Common myeloid progenitor, CD34-positive (primary cell): ENCODE measurements around the gene LRRC32.

Source experiments
- CTCF ChIA-PET: fragments of 350-600 bp; sonication (Branson Sonifier 250); formaldehyde crosslinking; loops from one replicate; lab custom pipeline; 2021; ENCODE audit warnings: antibody characterized with exemption; lab: Charles Lee
- POLR2A ChIA-PET: fragments of 350-600 bp; sonication (Branson Sonifier 250); formaldehyde crosslinking; loops from one replicate; lab custom pipeline; 2021; ENCODE audit warnings: antibody characterized with exemption; lab: Charles Lee
- DNase-seq, 3 donors: peaks; one replicate each; pipeline versions ENCODE4 v3.0.0 to v3.0.0-alpha.2; 2013
- H3K27ac ChIP-seq, 2 experiments: 1 replicate in 1 of 2; 2 replicates in 1 of 2; pipeline ENCODE4 v1.7.0; 2013; ENCODE audit warnings: inconsistent platforms in 2 of 2, low read length in 2 of 2, mild to moderate bottlenecking in 2 of 2, low read depth in 1 of 2, moderate library complexity in 1 of 2; ENCODE audit not compliant: severe bottlenecking in 2 of 2, insufficient read depth in 1 of 2, poor library complexity in 1 of 2
- H3K27me3 ChIP-seq, 5 experiments: replicated peaks in 2 of 5; 1 replicate in 3 of 5; 2 replicates in 2 of 5; pipeline versions ENCODE4 v1.6.1 to v1.7.0; 2013; ENCODE audit warnings: low read length in 4 of 5, mild to moderate bottlenecking in 2 of 5, moderate library complexity in 2 of 5, inconsistent platforms in 1 of 5; ENCODE audit not compliant: insufficient read depth in 5 of 5, control insufficient read depth in 4 of 5
- H3K36me3 ChIP-seq, 4 experiments: 1 replicate in 2 of 4; 2 replicates in 2 of 4; pipeline versions ENCODE4 v1.6.1 to v1.7.0; 2013; ENCODE audit warnings: low read length in 3 of 4, control low read depth in 1 of 4, mild to moderate bottlenecking in 1 of 4; ENCODE audit not compliant: control insufficient read depth in 4 of 4, insufficient read depth in 4 of 4
- H3K4me1 ChIP-seq, 4 experiments: 1 replicate in 3 of 4; 2 replicates in 1 of 4; pipeline versions ENCODE4 v1.6.1 to v1.7.1; 2013; ENCODE audit warnings: low read length in 3 of 4, mild to moderate bottlenecking in 3 of 4, control low read depth in 1 of 4, inconsistent platforms in 1 of 4, moderate library complexity in 1 of 4; ENCODE audit not compliant: control insufficient read depth in 4 of 4, insufficient read depth in 4 of 4; ENCODE audit errors: control extremely low read depth in 1 of 4
- H3K4me3 ChIP-seq, 7 experiments: 1 replicate in 4 of 7; 2 replicates in 3 of 7; pipeline versions ENCODE4 v1.5.1 to v1.7.0; 2013; ENCODE audit warnings: mild to moderate bottlenecking in 7 of 7, low read length in 6 of 7, moderate library complexity in 6 of 7, inconsistent platforms in 2 of 7, low read depth in 2 of 7, control low read depth in 1 of 7; ENCODE audit not compliant: insufficient read depth in 4 of 7, control insufficient read depth in 1 of 7; ENCODE audit errors: extremely low read depth in 1 of 7
- H3K9me3 ChIP-seq, 5 experiments: 1 replicate in 4 of 5; 2 replicates in 1 of 5; pipeline versions ENCODE4 v1.6.1 to v1.7.1; 2013; ENCODE audit warnings: low read length in 4 of 5, mild to moderate bottlenecking in 2 of 5, inconsistent platforms in 1 of 5, low read depth in 1 of 5, moderate library complexity in 1 of 5; ENCODE audit not compliant: control insufficient read depth in 4 of 5, insufficient read depth in 2 of 5; ENCODE audit errors: control extremely low read depth in 1 of 5
- WGBS: methylation state at CpG from one replicate; pipeline ENCODE4 v1.1.5; 2013; ENCODE audit not compliant: insufficient coverage; 5-methylcytosine and 5-hydroxymethylcytosine counted together

LRRC32 gene

GRCh38 chr11:76657187-76658170 is 13.1 kb downstream of the LRRC32 start:
- Histone ChIP-seq H3K4me1 (peaks cover 0 to 23% (median 16%) of the 10 kb centered on the region in 4 experiments), H3K9me3 (no peaks in the 10 kb centered on the region), H3K4me3 (peak overlapping the region in 2 of 7 experiments; percentile 5 to 40), H3K36me3 (no peaks in the 10 kb centered on the region), H3K27me3 (peaks cover 0 to 4% (median 0%) of the 10 kb centered on the region in 5 experiments), H3K27ac (no peak overlapping the region)
- CTCF ChIA-PET = interaction anchor here (0.9 to 2.5 kb wide), 6 partner anchors 14 to 46 kb away, joined by 3 to 9 read pairs (median 4); no protein-coding TSS in a partner anchor
- peak in 1 of 3 donors; percentile 39 for DNase-seq
- 62% methylated on average over 14 of the region's 14 CpGs for WGBS
- POLR2A ChIA-PET = no interaction called here

GRCh38 chr11:76656571-76657081 is 13.9 kb downstream of the LRRC32 start:
- DNase-seq = no peak
- H3K27ac ChIP-seq = no peak overlapping the region
- no peaks in the 10 kb centered on the region for H3K36me3 ChIP-seq
- H3K27me3 ChIP-seq = peaks cover 0 to 4% (median 0%) of the 10 kb centered on the region in 5 experiments
- 28% methylated on average over 7 of the region's 7 CpGs for WGBS
- ChIA-PET CTCF (interaction anchor here (0.9 to 2.5 kb wide), 5 partner anchors 13 to 55 kb away, joined by 3 to 9 read pairs (median 3); no protein-coding TSS in a partner anchor), POLR2A (no interaction called here)
- H3K4me3 ChIP-seq = peak overlapping the region in 2 of 7 experiments; percentile 5 to 40
- H3K9me3 ChIP-seq = no peaks in the 10 kb centered on the region
- H3K4me1 ChIP-seq = peaks cover 0 to 23% (median 16%) of the 10 kb centered on the region in 4 experiments

- Histone ChIP-seq H3K4me3 (no peak overlapping the region), H3K27ac (no peak overlapping the region), H3K27me3 (peaks cover 0 to 4% (median 0%) of the 10 kb centered on the region in 5 experiments), H3K9me3 (no peaks in the 10 kb centered on the region), H3K36me3 (no peaks in the 10 kb centered on the region), H3K4me1 (peaks cover 0 to 23% (median 16%) of the 10 kb centered on the region in 4 experiments)
- ChIA-PET CTCF (interaction anchor here (0.9 to 2.2 kb wide), 4 partner anchors 13 to 58 kb away, joined by 3 to 8 read pairs (median 4); no protein-coding TSS in a partner anchor), POLR2A (no interaction called here)
- no peak for DNase-seq
- WGBS = 92% methylated on average over 5 of the region's 8 CpGs
Measured at GRCh38 chr11:76656050-76656531, 14.5 kb downstream of the LRRC32 start.

DNA sequence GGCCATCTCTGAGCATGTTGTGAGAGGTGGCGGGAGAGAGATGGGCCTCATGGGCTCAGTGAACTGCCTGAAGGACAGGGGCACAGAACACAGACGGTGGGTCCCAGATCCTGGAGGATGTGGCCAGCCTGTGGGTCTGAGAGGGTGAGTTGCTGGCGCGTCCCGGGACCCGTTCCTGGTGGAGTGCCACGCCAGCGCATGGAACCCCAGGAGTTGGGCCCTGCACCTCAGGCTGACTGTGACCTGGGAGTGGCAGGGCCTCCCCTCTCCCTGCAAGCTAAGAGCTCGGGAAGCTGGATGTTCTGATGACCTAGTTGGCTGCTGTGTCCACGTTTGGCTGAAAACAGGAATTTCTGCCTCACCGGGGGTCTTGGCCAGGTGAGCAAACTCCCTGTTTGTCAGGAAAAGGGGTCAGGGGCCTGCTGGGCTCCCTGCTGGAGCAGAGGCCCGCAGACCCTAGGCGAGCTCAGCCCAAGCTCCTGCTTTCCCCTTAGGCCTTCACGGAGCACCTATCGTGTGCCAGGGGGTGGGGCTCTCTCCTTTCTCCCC is 15.0 kb downstream of the LRRC32 start:
- H3K4me1 ChIP-seq = peaks cover 0 to 23% (median 16%) of the 10 kb centered on the region in 4 experiments
- no peak overlapping the region for H3K4me3 ChIP-seq
- POLR2A ChIA-PET = no interaction called here
- DNase-seq = no peak
- no peaks in the 10 kb centered on the region for H3K36me3 ChIP-seq
- H3K9me3 ChIP-seq = no peaks in the 10 kb centered on the region
- CTCF ChIA-PET = interaction anchor here (1.2 to 2.2 kb wide), 3 partner anchors 8 to 57 kb away, joined by 3 to 8 read pairs (median 4); no protein-coding TSS in a partner anchor
- H3K27ac ChIP-seq = no peak overlapping the region
- H3K27me3 ChIP-seq = peaks cover 0 to 4% (median 0%) of the 10 kb centered on the region in 5 experiments
- WGBS = 98% methylated on average over 12 of the region's 15 CpGs

DNA sequence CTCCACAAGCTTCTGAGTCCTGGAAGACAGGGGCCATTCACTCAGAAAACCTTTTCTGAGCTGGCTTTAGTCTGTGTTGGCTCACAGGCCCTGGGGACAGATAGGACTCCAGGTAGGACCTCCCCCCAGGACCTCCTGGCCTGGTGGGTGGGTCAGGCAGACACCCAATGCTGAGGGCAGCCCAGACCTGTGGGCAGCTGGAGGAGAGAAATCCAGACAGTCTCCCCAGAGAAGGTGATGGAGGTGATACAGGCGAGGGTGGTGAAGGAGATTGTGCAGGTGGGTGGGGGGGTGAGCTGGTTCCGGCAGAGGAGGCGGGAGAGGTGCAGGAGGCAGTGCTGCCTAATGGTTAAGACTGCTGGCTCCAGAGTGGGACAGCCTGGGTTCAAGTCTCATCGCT is 15.6 kb downstream of the LRRC32 start:
- 100% methylated on average over 4 of the region's 4 CpGs for WGBS

DNA sequence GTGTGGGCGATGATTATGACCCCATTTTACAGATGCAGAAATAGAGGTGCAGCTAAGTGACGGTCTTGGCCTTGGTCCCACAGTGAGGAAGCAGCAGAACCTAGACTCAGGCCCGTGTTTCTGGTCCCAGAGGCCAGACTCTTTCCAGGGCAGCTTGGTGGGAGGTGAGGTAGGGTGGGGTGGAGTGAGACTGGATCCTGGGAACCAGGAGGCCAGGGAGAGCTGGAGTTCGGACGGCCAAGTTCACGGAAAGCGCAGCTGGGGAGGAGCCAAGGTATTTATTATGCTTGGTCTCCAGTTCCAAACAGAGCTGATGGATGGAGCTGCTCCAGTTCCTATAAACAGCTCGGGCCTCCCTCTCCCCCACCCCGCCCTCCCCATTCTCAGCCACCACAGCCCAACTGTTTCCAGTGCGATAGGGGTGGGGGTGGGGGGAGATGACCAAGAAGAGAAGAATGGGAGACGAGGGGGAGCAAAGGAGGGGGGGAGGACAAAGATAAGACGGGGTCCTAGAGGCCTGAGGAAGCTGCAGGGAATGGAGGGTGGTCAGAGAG is 16.2 kb downstream of the LRRC32 start:
- Histone ChIP-seq H3K9me3 (no peaks in the 10 kb centered on the region), H3K4me1 (peaks cover 0 to 23% (median 16%) of the 10 kb centered on the region in 4 experiments), H3K36me3 (no peaks in the 10 kb centered on the region), H3K27ac (no peak overlapping the region), H3K4me3 (no peak overlapping the region), H3K27me3 (no peaks in the 10 kb centered on the region)
- WGBS = 47% methylated on average over 3 of the region's 12 CpGs
- ChIA-PET CTCF (interaction anchor here (0.7 to 2.2 kb wide), 5 partner anchors 10 to 78 kb away, joined by 3 to 8 read pairs (median 4); no protein-coding TSS in a partner anchor), POLR2A (interaction anchor here (0.8 to 1.4 kb wide), 3 partner anchors 9 to 18 kb away, joined by 3 to 4 read pairs (median 3); no protein-coding TSS in a partner anchor)
- DNase-seq = peak in 2 of 3 donors; percentile 63 to 65

More for the DNA sequence above, 15.6 kb downstream of the LRRC32 start:
- Histone ChIP-seq H3K27ac (no peak overlapping the region), H3K36me3 (no peaks in the 10 kb centered on the region), H3K4me1 (peaks cover 0 to 23% (median 16%) of the 10 kb centered on the region in 4 experiments), H3K4me3 (no peak overlapping the region), H3K9me3 (no peaks in the 10 kb centered on the region), H3K27me3 (peaks cover 0 to 2% (median 0%) of the 10 kb centered on the region in 5 experiments)
- CTCF ChIA-PET = interaction anchor here (0.6 to 2.2 kb wide), 5 partner anchors 9 to 78 kb away, joined by 3 to 8 read pairs (median 4); no protein-coding TSS in a partner anchor
- no peak for DNase-seq
- POLR2A ChIA-PET = interaction anchor here (0.8 to 1.4 kb wide), 3 partner anchors 8 to 17 kb away, joined by 3 to 4 read pairs (median 3); no protein-coding TSS in a partner anchor
